IMR-90 (cell line): ENCODE data around the gene NPW. TPM values are rescaled to one million over a fixed set of nuclear protein-coding genes. Genes with fewer than 3 reads are reported as not detected.

Experiments used
- ATAC-seq: fragments of 200-7000 bp; cut with Tn5 transposase; 2 replicates; pipeline ENCODE4 v1.9.1; 2020; ENCODE audit warnings: low read depth, mild to moderate bottlenecking, moderate library complexity
- BruUV-seq: library from RNA; stranded (reverse); fragments of 400-500 nt; replicated peaks from 2 replicates; lab custom pipeline; 2021; lab: Mats Ljungman, UMichigan
- CTCF ChIA-PET: fragments of 300-600 bp; formaldehyde crosslinking; extraction: SDS; loops from one replicate; lab custom pipeline; 2021; ENCODE audit warnings: antibody characterized with exemption; lab: Yijun Ruan, JAX
- POLR2A ChIA-PET: fragments of 300-600 bp; sonication (Branson Sonifier 250); formaldehyde crosslinking; loops from one replicate; lab custom pipeline; 2022; ENCODE audit warnings: antibody characterized with exemption; ENCODE audit not compliant: unreplicated experiment; lab: Charles Lee
- DNase-seq: peaks from one replicate; pipeline ENCODE4 v3.0.0; 2013
- H2AFZ ChIP-seq: replicated peaks from 2 replicates; pipeline ENCODE3; 2013; ENCODE audit warnings: low read length, mild to moderate bottlenecking; ENCODE audit not compliant: poor library complexity
- H2AK5ac ChIP-seq: 2 replicates; pipeline ENCODE4 v1.6.1; 2013; ENCODE audit warnings: low read depth, low read length, inconsistent platforms
- H2AK9ac ChIP-seq: replicated peaks from 2 replicates; pipeline ENCODE3; 2013; ENCODE audit warnings: mild to moderate bottlenecking, low read depth, low read length, moderate library complexity; ENCODE audit not compliant: poor library complexity
- H2BK120ac ChIP-seq: 2 replicates; pipeline ENCODE4 v1.6.1; 2013; ENCODE audit warnings: low read depth, low read length, inconsistent platforms
- H2BK15ac ChIP-seq: 3 replicates; pipeline ENCODE4 v1.6.1; 2013; ENCODE audit warnings: low read depth, low read length, inconsistent platforms
- H2BK20ac ChIP-seq: 2 replicates; pipeline ENCODE4 v1.6.1; 2013; ENCODE audit warnings: low read depth, mild to moderate bottlenecking, inconsistent platforms, low read length, moderate library complexity
- H2BK5ac ChIP-seq: 2 replicates; pipeline ENCODE4 v1.6.1; 2013; ENCODE audit warnings: mild to moderate bottlenecking, low read depth, low read length, inconsistent platforms; ENCODE audit not compliant: poor library complexity, severe bottlenecking
- H3K14ac ChIP-seq: replicated peaks from 2 replicates; pipeline ENCODE4 v1.6.1; 2013; ENCODE audit warnings: low read depth, low read length, inconsistent platforms
- H3K18ac ChIP-seq: 2 replicates; pipeline ENCODE4 v1.6.1; 2013; ENCODE audit warnings: low read depth, low read length, control low read depth
- H3K23ac ChIP-seq: 2 replicates; pipeline ENCODE4 v1.6.1; 2013; ENCODE audit warnings: low read depth, low read length, inconsistent platforms
- H3K27ac ChIP-seq: 2 replicates; pipeline ENCODE4 v1.5.1; 2013; ENCODE audit warnings: mild to moderate bottlenecking, control low read depth, low read length; ENCODE audit not compliant: insufficient read depth
- H3K27me3 ChIP-seq: 2 replicates; pipeline ENCODE4 v1.6.1; 2013; ENCODE audit warnings: low read length; ENCODE audit not compliant: control insufficient read depth, insufficient read depth
- H3K36me3 ChIP-seq: 2 replicates; pipeline ENCODE4 v1.6.1; 2013; ENCODE audit warnings: low read length, mixed read lengths; ENCODE audit not compliant: control insufficient read depth, insufficient read depth
- H3K4ac ChIP-seq: 2 replicates; pipeline ENCODE4 v1.6.1; 2013; ENCODE audit warnings: low read depth, low read length, inconsistent platforms
- H3K4me1 ChIP-seq: 2 replicates; pipeline ENCODE4 v1.6.1; 2013; ENCODE audit warnings: low read length, mixed read lengths; ENCODE audit not compliant: control insufficient read depth, insufficient read depth
- H3K4me2 ChIP-seq: 2 replicates; pipeline ENCODE4 v1.6.1; 2013; ENCODE audit warnings: low read depth, mild to moderate bottlenecking, control low read depth, low read length, moderate library complexity
- H3K4me3 ChIP-seq: 2 replicates; pipeline ENCODE4 v1.5.1; 2013; ENCODE audit warnings: low read depth, mild to moderate bottlenecking, control low read depth, low read length, moderate library complexity; ENCODE audit not compliant: insufficient read depth
- H3K56ac ChIP-seq: 2 replicates; pipeline ENCODE4 v1.6.1; 2013; ENCODE audit warnings: low read length, inconsistent platforms; ENCODE audit not compliant: insufficient read depth; ENCODE audit errors: extremely low read depth
- H3K79me1 ChIP-seq, 2 experiments: 2 replicates each; pipeline ENCODE4 v1.6.1; 2013; ENCODE audit warnings: low read length in 2 of 2, inconsistent platforms in 1 of 2, low read depth in 1 of 2
- H3K9ac ChIP-seq: 2 replicates; pipeline ENCODE4 v1.6.1; 2013; ENCODE audit warnings: low read depth, low read length, control low read depth
- H3K9me1 ChIP-seq: 2 replicates; pipeline ENCODE4 v1.6.1; 2013; ENCODE audit warnings: low read length, inconsistent platforms; ENCODE audit not compliant: insufficient read depth
- H3K9me3 ChIP-seq: 2 replicates; pipeline ENCODE4 v1.6.1; 2013; ENCODE audit warnings: low read length; ENCODE audit not compliant: control insufficient read depth, insufficient read depth
- H4K20me1 ChIP-seq: 2 replicates; pipeline ENCODE4 v1.6.1; 2013; ENCODE audit warnings: low read length, inconsistent platforms; ENCODE audit not compliant: insufficient read depth
- H4K5ac ChIP-seq: 2 replicates; pipeline ENCODE4 v1.6.1; 2013; ENCODE audit warnings: mild to moderate bottlenecking, low read depth, low read length, control low read depth
- H4K8ac ChIP-seq, 2 experiments: 2 replicates each; pipeline ENCODE4 v1.6.1; 2013; ENCODE audit warnings: low read depth in 2 of 2, low read length in 2 of 2, control low read depth in 1 of 2, inconsistent platforms in 1 of 2
- H4K91ac ChIP-seq: 2 replicates; pipeline ENCODE4 v1.6.1; 2013; ENCODE audit warnings: low read depth, low read length, inconsistent platforms; ENCODE audit not compliant: insufficient read depth
- BHLHE40 ChIP-seq: fragments of 150-350 bp; IDR thresholded peaks from 2 replicates; pipeline ENCODE4 v1.6.1; 2016; ENCODE audit warnings: mild to moderate bottlenecking, low read depth, low read length
- CEBPB ChIP-seq: IDR thresholded peaks from 2 replicates; pipeline ENCODE4 v1.6.1; 2012; ENCODE audit warnings: low read depth, low read length, improper control_type of control experiment
- CHD1 ChIP-seq: IDR thresholded peaks from 2 replicates; pipeline ENCODE4 v1.6.1; 2012; ENCODE audit warnings: low read depth, low read length, improper control_type of control experiment
- CTCF ChIP-seq: conservative IDR thresholded peaks from 2 replicates; pipeline ENCODE4 v1.5.1; 2012; ENCODE audit warnings: mild to moderate bottlenecking, low read depth, low read length, improper control_type of control experiment
- ELK1 ChIP-seq: fragments of 150-350 bp; IDR thresholded peaks from 2 replicates; pipeline ENCODE4 v1.6.1; 2016; ENCODE audit warnings: low read depth, mild to moderate bottlenecking, low read length, moderate library complexity, borderline replicate concordance
- MAFK ChIP-seq: IDR thresholded peaks from 2 replicates; pipeline ENCODE4 v1.6.1; 2012; ENCODE audit warnings: low read depth, low read length, improper control_type of control experiment
- MAZ ChIP-seq: IDR thresholded peaks from 2 replicates; pipeline ENCODE4 v1.6.1; 2012; ENCODE audit warnings: low read depth, mild to moderate bottlenecking, low read length, improper control_type of control experiment, moderate library complexity, borderline replicate concordance
- MXI1 ChIP-seq: IDR thresholded peaks from 2 replicates; pipeline ENCODE4 v1.6.1; 2012; ENCODE audit warnings: low read depth, mild to moderate bottlenecking, low read length, moderate library complexity, borderline replicate concordance
- POLR2A ChIP-seq: IDR thresholded peaks from 2 replicates; pipeline ENCODE4 v1.6.1; 2012; ENCODE audit warnings: mild to moderate bottlenecking, low read depth, low read length
- RAD21 ChIP-seq: IDR thresholded peaks from 2 replicates; pipeline ENCODE4 v1.6.1; 2012; ENCODE audit warnings: low read length, improper control_type of control experiment
- RCOR1 ChIP-seq: IDR thresholded peaks from 2 replicates; pipeline ENCODE4 v1.6.1; 2012; ENCODE audit warnings: mild to moderate bottlenecking, low read length, improper control_type of control experiment; ENCODE audit not compliant: insufficient replicate concordance
- RFX5 ChIP-seq: IDR thresholded peaks from 2 replicates; pipeline ENCODE4 v1.8.0; 2012; ENCODE audit warnings: low read depth, mild to moderate bottlenecking, low read length, moderate library complexity
- SMC3 ChIP-seq: fragments of 150-350 bp; IDR thresholded peaks from 2 replicates; pipeline ENCODE4 v1.6.1; 2016; ENCODE audit warnings: low read depth, mild to moderate bottlenecking, antibody characterized with exemption, low read length, moderate library complexity
- USF2 ChIP-seq: fragments of 150-350 bp; IDR thresholded peaks from 2 replicates; pipeline ENCODE4 v1.6.1; 2017; ENCODE audit warnings: mild to moderate bottlenecking, antibody characterized with exemption, low read length, low read depth
- WGBS, 2 experiments: methylation state at CpG; one replicate each; pipeline versions ENCODE4 v1.1.5 to v1.1.7; 2013; ENCODE audit warnings: missing lambda C conversion rate in 2 of 2; ENCODE audit not compliant: insufficient read length in 1 of 2; ENCODE audit errors: extremely low coverage in 2 of 2; 5-methylcytosine and 5-hydroxymethylcytosine counted together
- dilution Hi-C: fragments of 300-500 bp; cut with HindIII; formaldehyde crosslinking; loops from one replicate; pipeline ENCODE4 v1.14.3; 2018; ENCODE audit warnings: low sequenced_read_pairs; ENCODE audit not compliant: unreplicated experiment
- in situ Hi-C: fragments of 300-500 bp; cut with MboI; formaldehyde crosslinking; loops from 3 replicates; pipeline ENCODE4 v1.14.3; 2019; ENCODE audit warnings: low sequenced_read_pairs, inconsistent platforms, mixed read lengths
- intact Hi-C: fragments of 100-400 bp; cut with micrococcal nuclease; formaldehyde crosslinking; loops from 2 replicates; pipeline ENCODE4 v1.10.0; 2022
- polyA plus RNA-seq, 3 experiments: library from polyadenylated mRNA; depleted of rRNA; stranded (reverse); fragments of >200 nt; gene quantifications; 2 replicates each; pipeline ENCODE4 v1.2.3, GENCODE V29; 2012; ENCODE audit warnings: low replicate concordance in 1 of 3
- total RNA-seq: library from RNA; depleted of rRNA; stranded (reverse); fragments of >200 nt; gene quantifications from 2 replicates; pipeline ENCODE4 v1.2.3, GENCODE V29; 2012

The NPW gene
- total and polyA plus RNA-seq, 2 of the 4 experiments (the other 2 are of a cell fraction), result 0.18 to 2.0 TPM

- no peak overlapping the region for H4K8ac ChIP-seq
- H3K27ac ChIP-seq, result no peak overlapping the region
- no peak overlapping the region for H2BK5ac ChIP-seq
- H3K56ac ChIP-seq, result no peak overlapping the region
- intact Hi-C loops (no loop called here), in situ Hi-C loops (loop anchor here (5.0 kb wide), 1 partner anchor 122 kb away; no protein-coding TSS in a partner anchor), dilution Hi-C loops (no loop called here)
- H2AK9ac ChIP-seq, result peak overlapping the region; percentile 78
- H3K18ac ChIP-seq, result no peak overlapping the region
- H3K4me2 ChIP-seq, result no peak overlapping the region; the same call in 1 of the 2 replicates
- no peak overlapping the region for H3K4me3 ChIP-seq
- POLR2A ChIA-PET, result no interaction called here
- H2BK15ac ChIP-seq, result no peak overlapping the region
- H3K9ac ChIP-seq, result no peak overlapping the region
- no peak overlapping the region for H2BK120ac ChIP-seq
- peak overlapping the region; percentile 67 for H2AFZ ChIP-seq
- H4K20me1 ChIP-seq, result no peaks in the 10 kb centered on the region
- H4K5ac ChIP-seq, result no peak overlapping the region
- ATAC-seq (no peak), DNase-seq (no peak)
- H3K27me3 ChIP-seq, result peaks cover 18% of the 10 kb centered on the region; the same call in 1 of the 2 replicates
- no peak overlapping the region for H3K23ac ChIP-seq
- H3K14ac ChIP-seq, result no peak overlapping the region
- peaks cover 7% of the 10 kb centered on the region; the same call in 1 of the 2 replicates for H3K4me1 ChIP-seq
- H3K4ac ChIP-seq, result no peak overlapping the region
- H2AK5ac ChIP-seq, result no peak overlapping the region
- H3K9me3 ChIP-seq, result no peaks in the 10 kb centered on the region
- no peak overlapping the region for H4K91ac ChIP-seq
- no peaks in the 10 kb centered on the region for H3K36me3 ChIP-seq
- no TSS peak for BruUV-seq
- CTCF ChIA-PET, result interaction anchor here (0.6 kb wide), 1 partner anchor 879 kb away, joined by 4 read pairs; no protein-coding TSS in a partner anchor
- no peaks in the 10 kb centered on the region; a peak in 1 of 4 replicates for H3K79me1 ChIP-seq
- peaks cover 6% of the 10 kb centered on the region for H3K9me1 ChIP-seq
- H2BK20ac ChIP-seq, result no peak overlapping the region
- 10% methylated on average over 49 of the region's 96 CpGs; no CpG with 5 or more reads in 1 of the 2 experiments for WGBS, 2 experiments
- TF ChIP-seq ELK1 (no peak), CEBPB (no peak), MXI1 (no peak), RCOR1 (no peak), MAZ (no peak), CTCF (no peak), MAFK (no peak), SMC3 (no peak), RFX5 (no peak), USF2 (no peak), RAD21 (no peak), BHLHE40 (no peak), POLR2A (no peak), CHD1 (no peak)
Measured at GRCh38 chr16:2019921-2020831, 591 bp downstream of the NPW start.
